Smooth muscle cell (in vitro differentiated cells): ENCODE data around the gene FGD1. TPM values are rescaled to one million over a fixed set of nuclear protein-coding genes. Genes with fewer than 3 reads are reported as not detected.

Experiments used
- DNase-seq: peaks from one replicate; lab custom pipeline; 2025; ENCODE audit not compliant: unreplicated experiment; lab: John Stamatoyannopoulos, UW
- H2AFZ ChIP-seq: fragments of 200-600 bp; sonication (generic); 2 replicates; pipeline ENCODE4 v1.6.0; 2016; ENCODE audit warnings: antibody characterized with exemption, low read depth, mild to moderate bottlenecking
- H3F3A ChIP-seq: fragments of 200-600 bp; sonication (generic); 2 replicates; pipeline ENCODE4 v1.6.0; 2017; ENCODE audit warnings: antibody characterized with exemption, low read depth
- H3K27ac ChIP-seq: fragments of 200-600 bp; sonication (generic); 2 replicates; pipeline ENCODE4 v1.5.1; 2016; ENCODE audit warnings: low read depth, mild to moderate bottlenecking
- H3K27me3 ChIP-seq: fragments of 200-600 bp; sonication (generic); 2 replicates; pipeline ENCODE4 v1.6.1; 2016; ENCODE audit warnings: low read depth, mild to moderate bottlenecking
- H3K36me3 ChIP-seq: fragments of 200-600 bp; sonication (generic); 2 replicates; pipeline ENCODE4 v1.5.1; 2016; ENCODE audit warnings: low read depth
- H3K4me1 ChIP-seq: fragments of 200-600 bp; sonication (generic); 2 replicates; pipeline ENCODE4 v1.5.1; 2016; ENCODE audit warnings: low read depth
- H3K4me2 ChIP-seq: fragments of 200-600 bp; sonication (generic); 2 replicates; pipeline ENCODE4 v1.6.0; 2016; ENCODE audit warnings: mild to moderate bottlenecking
- H3K4me3 ChIP-seq: fragments of 200-600 bp; sonication (generic); 2 replicates; pipeline ENCODE4 v1.5.1; 2016; ENCODE audit warnings: mild to moderate bottlenecking
- H3K79me2 ChIP-seq: fragments of 200-600 bp; sonication (generic); 2 replicates; pipeline ENCODE4 v1.6.0; 2016; ENCODE audit warnings: low read depth, mild to moderate bottlenecking
- H3K9ac ChIP-seq: fragments of 200-600 bp; sonication (generic); 2 replicates; pipeline ENCODE4 v1.6.0; 2016; ENCODE audit warnings: low read depth
- H3K9me3 ChIP-seq: fragments of 200-600 bp; sonication (generic); replicated peaks from 2 replicates; pipeline ENCODE4 v1.5.1; 2016; ENCODE audit warnings: low read depth
- H4K20me1 ChIP-seq: fragments of 200-600 bp; sonication (generic); 2 replicates; pipeline ENCODE4 v1.6.0; 2016; ENCODE audit warnings: low read depth
- CTCF ChIP-seq: fragments of 200-600 bp; sonication (generic); IDR thresholded peaks from 2 replicates; pipeline ENCODE4 v1.5.1; 2017; ENCODE audit warnings: borderline replicate concordance, mild to moderate bottlenecking, antibody characterized with exemption; ENCODE audit not compliant: insufficient read depth, poor library complexity, severe bottlenecking
- whole genome bisulfite sequencing: methylation state at CpG from one replicate; pipeline ENCODE4 v1.1.7; 2016; ENCODE audit warnings: low lambda C conversion rate; 5-methylcytosine and 5-hydroxymethylcytosine counted together
- polyA plus RNA-seq: library from polyadenylated mRNA; unstranded; fragments of >200 nt; fragmentation: Nextera tagmentation; extraction: Ambion mirVana; gene quantifications from 2 replicates; pipeline ENCODE4 v1.2.1, GENCODE V29; 2016
- total RNA-seq: library from RNA; depleted of rRNA; stranded (reverse); fragments of >200 nt; gene quantifications from 2 replicates; pipeline ENCODE4 v1.2.3, GENCODE V29; 2014

FGD1 gene
- total and polyA plus RNA-seq, 2 experiments from 2014 or later, result 10.8 to 23.5 TPM

GRCh38 chrX:54427837-54428424 is 68.1 kb downstream of the FGD1 start:
- H4K20me1 ChIP-seq, result no peaks in the 10 kb centered on the region
- no peak overlapping the region for H3K9ac ChIP-seq
- WGBS, result 58% methylated on average over 2 of the region's 2 CpGs
- TF ChIP-seq CTCF, result no peak
- no peak overlapping the region for H3K27ac ChIP-seq
- no peaks in the 10 kb centered on the region for H3K9me3 ChIP-seq
- H2AFZ ChIP-seq, result no peak overlapping the region
- H3F3A ChIP-seq, result no peaks in the 10 kb centered on the region
- H3K36me3 ChIP-seq, result no peaks in the 10 kb centered on the region
- no peak overlapping the region for H3K4me3 ChIP-seq
- no peaks in the 10 kb centered on the region for H3K27me3 ChIP-seq
- H3K79me2 ChIP-seq, result no peaks in the 10 kb centered on the region
- H3K4me2 ChIP-seq, result no peak overlapping the region
- DNase-seq, result no peak
- H3K4me1 ChIP-seq, result no peaks in the 10 kb centered on the region

- no peak overlapping the region for H3K27ac ChIP-seq
- DNase-seq, result no peak
- no peaks in the 10 kb centered on the region for H3F3A ChIP-seq
- H3K4me2 ChIP-seq, result no peak overlapping the region
- H3K9ac ChIP-seq, result no peak overlapping the region
- no peaks in the 10 kb centered on the region for H3K4me1 ChIP-seq
- H3K79me2 ChIP-seq, result no peaks in the 10 kb centered on the region
- H3K36me3 ChIP-seq, result no peaks in the 10 kb centered on the region
- no peak overlapping the region for H2AFZ ChIP-seq
- WGBS, result 41% methylated on average over 8 of the region's 14 CpGs
- no peak overlapping the region for H3K4me3 ChIP-seq
- no peaks in the 10 kb centered on the region for H3K9me3 ChIP-seq
- H4K20me1 ChIP-seq, result no peaks in the 10 kb centered on the region
- no peak for TF ChIP-seq CTCF
- no peaks in the 10 kb centered on the region for H3K27me3 ChIP-seq
Observed at GRCh38 chrX:54423161-54423888, 72.7 kb downstream of the FGD1 start.

GRCh38 chrX:54422168-54422567 is 73.9 kb downstream of the FGD1 start:
- H3K79me2 ChIP-seq, result no peaks in the 10 kb centered on the region
- H3K9ac ChIP-seq, result no peak overlapping the region
- H4K20me1 ChIP-seq, result no peaks in the 10 kb centered on the region
- no peaks in the 10 kb centered on the region for H3K36me3 ChIP-seq
- H3K9me3 ChIP-seq, result no peaks in the 10 kb centered on the region
- DNase-seq, result no peak
- H3K4me1 ChIP-seq, result no peaks in the 10 kb centered on the region
- WGBS, result 83% methylated on average over 3 of the region's 3 CpGs
- no peak overlapping the region for H2AFZ ChIP-seq
- no peak overlapping the region for H3K4me3 ChIP-seq
- no peak overlapping the region for H3K4me2 ChIP-seq
- H3K27ac ChIP-seq, result no peak overlapping the region
- no peaks in the 10 kb centered on the region for H3F3A ChIP-seq
- H3K27me3 ChIP-seq, result no peaks in the 10 kb centered on the region
- no peak for TF ChIP-seq CTCF
